ENCODE results near the gene ADAM11. TPM values are rescaled to one million over a fixed set of nuclear protein-coding genes. Genes with fewer than 3 reads are reported as not detected.
"Not testable (repeated sequence)": the region's sequence is repeated elsewhere in the genome, so short reads cannot be mapped to it uniquely, and the experiment has no call there.

Gene ADAM11, protein sequence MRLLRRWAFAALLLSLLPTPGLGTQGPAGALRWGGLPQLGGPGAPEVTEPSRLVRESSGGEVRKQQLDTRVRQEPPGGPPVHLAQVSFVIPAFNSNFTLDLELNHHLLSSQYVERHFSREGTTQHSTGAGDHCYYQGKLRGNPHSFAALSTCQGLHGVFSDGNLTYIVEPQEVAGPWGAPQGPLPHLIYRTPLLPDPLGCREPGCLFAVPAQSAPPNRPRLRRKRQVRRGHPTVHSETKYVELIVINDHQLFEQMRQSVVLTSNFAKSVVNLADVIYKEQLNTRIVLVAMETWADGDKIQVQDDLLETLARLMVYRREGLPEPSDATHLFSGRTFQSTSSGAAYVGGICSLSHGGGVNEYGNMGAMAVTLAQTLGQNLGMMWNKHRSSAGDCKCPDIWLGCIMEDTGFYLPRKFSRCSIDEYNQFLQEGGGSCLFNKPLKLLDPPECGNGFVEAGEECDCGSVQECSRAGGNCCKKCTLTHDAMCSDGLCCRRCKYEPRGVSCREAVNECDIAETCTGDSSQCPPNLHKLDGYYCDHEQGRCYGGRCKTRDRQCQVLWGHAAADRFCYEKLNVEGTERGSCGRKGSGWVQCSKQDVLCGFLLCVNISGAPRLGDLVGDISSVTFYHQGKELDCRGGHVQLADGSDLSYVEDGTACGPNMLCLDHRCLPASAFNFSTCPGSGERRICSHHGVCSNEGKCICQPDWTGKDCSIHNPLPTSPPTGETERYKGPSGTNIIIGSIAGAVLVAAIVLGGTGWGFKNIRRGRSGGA
- total RNA-seq: 10 to 100 TPM in 1 of 8 experiments, 1 to 10 TPM in 5, under 1 TPM in 2; 0.15 to 10.1 (median 4.3) TPM

- 20% methylated on average over 3 of the region's 74 CpGs; no CpG with 5 or more reads in 9 of the 10 experiments for WGBS, 10 experiments
- Histone ChIP-seq H3K4me1 (replicated peaks in 1 of 2) (peaks cover 17 to 19% of the 10 kb centered on the region in 2 donors), H3K27ac (peak within 1 kb of the TSS in 1 of 2 donors; percentile 61), H3K4me3 (peak within 1 kb of the TSS; percentile 43 to 60 (median 54))
- in situ Hi-C loops (cut with MboI; ENCODE audit: low pct_unique_long_range_greater_than_20kb in 2 of 9, low sequenced_read_pairs in 9 of 9, unreplicated experiment in 9 of 9): loop anchor here in 1 of 9 experiments (25.0 kb wide), 1 partner anchor 104 kb away; no protein-coding TSS in a partner anchor
- peak; percentile 69 to 86 (median 77) for ATAC-seq (replicated peaks in 6 of 8)
Measured at GRCh38 chr17:44758414-44759085, at the start of gene ADAM11. TSS of gene ADAM11 (plus strand) at chr17:44758988. CDS start at chr17:44759200, 212 bp downstream.

DNA sequence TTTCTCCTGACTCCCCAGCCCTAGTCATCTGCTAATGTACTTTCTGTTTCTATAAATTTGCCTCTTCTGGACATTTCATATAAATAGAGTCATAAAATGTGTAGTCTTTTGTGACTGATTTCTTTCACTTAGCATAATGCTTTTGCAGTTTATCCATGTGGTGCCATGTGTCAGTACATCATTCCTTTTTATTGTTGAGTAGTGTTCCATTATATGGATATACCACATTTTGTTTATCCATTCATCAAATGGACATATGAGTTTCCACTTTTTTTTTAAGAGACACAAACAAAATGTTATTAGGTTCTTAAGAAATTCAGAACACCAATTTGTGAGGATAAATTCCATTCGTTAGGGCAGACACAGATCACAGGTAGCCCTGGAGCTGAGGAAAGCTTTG, 39.3 kb upstream of the ADAM11 start:
- ATAC-seq (replicated peaks in 6 of 8): no peak
- in situ Hi-C loops (cut with MboI; ENCODE audit: low pct_unique_long_range_greater_than_20kb in 2 of 9, low sequenced_read_pairs in 9 of 9, unreplicated experiment in 9 of 9): no loop called here
- WGBS, 10 experiments: 83 to 100% (median 96%) methylated on average over 1 of the region's 1 CpG; no CpG with 5 or more reads in 2 of the 10 experiments
- Histone ChIP-seq H3K4me3 (no peak overlapping the region), H3K4me1 (replicated peaks in 1 of 2) (no peaks in the 10 kb centered on the region), H3K27ac (no peak overlapping the region)

DNA sequence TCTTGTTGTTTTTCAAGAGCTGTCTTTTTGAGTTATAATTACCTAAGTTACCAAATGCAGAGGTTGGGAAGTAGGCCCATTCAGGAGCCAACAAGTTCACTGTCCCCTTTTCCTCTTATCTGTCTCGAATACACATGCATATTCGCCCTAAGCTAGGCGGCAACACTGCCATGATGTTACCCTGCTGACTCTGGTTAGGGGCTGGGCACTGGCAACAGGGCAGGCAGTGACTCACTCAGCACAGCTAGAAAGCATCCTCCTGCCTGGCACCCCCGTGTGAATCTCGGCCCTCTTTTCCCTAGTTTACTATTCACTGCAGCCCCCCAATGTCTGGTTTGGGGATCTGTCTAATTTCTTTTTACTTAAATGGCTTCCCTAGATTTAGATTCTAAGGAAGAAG, 36.5 kb upstream of the ADAM11 start:
- Histone ChIP-seq H3K4me1 (replicated peaks in 1 of 2) (no peaks in the 10 kb centered on the region), H3K4me3 (no peak overlapping the region), H3K27ac (no peak overlapping the region)
- ATAC-seq (replicated peaks in 6 of 8): peak in 1 of 8 experiments; percentile 74
- WGBS, 10 experiments: 37 to 76% (median 60%) methylated on average over 1 to 5 of the region's 5 CpGs; no CpG with 5 or more reads in 2 of the 10 experiments
- in situ Hi-C loops (cut with MboI; ENCODE audit: low pct_unique_long_range_greater_than_20kb in 2 of 9, low sequenced_read_pairs in 9 of 9, unreplicated experiment in 9 of 9): no loop called here

DNA sequence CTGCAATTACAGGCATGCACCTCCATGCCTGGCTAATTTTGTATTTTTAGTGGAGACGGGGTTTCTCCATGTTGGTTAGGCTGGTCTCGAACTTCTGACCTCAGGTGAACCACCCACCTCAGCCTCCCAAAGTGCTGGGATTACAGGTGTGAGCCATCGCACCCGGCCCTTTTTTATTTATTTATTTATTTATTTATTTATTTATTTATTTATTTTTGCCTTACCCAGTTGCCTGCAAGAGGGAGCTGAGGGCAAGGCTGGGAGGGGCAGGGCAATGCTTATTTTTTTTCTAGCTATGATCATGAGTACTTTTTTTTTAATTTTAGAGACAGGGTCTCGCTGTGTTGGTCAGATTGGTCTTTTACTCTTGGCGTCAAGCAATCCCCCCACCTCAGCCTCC, 32.7 kb upstream of the ADAM11 start:
- ATAC-seq (replicated peaks in 6 of 8); H3K4me1 ChIP-seq (replicated peaks in 1 of 2); in situ Hi-C loops (cut with MboI; ENCODE audit: low pct_unique_long_range_greater_than_20kb in 2 of 9, low sequenced_read_pairs in 9 of 9, unreplicated experiment in 9 of 9); H3K4me3 ChIP-seq; H3K27ac ChIP-seq: not testable (repeated sequence)
- WGBS, 10 experiments: 75 to 100% (median 98%) methylated on average over 1 to 6 of the region's 6 CpGs; no CpG with 5 or more reads in 2 of the 10 experiments

- in situ Hi-C loops (cut with MboI; ENCODE audit: low pct_unique_long_range_greater_than_20kb in 2 of 9, low sequenced_read_pairs in 9 of 9, unreplicated experiment in 9 of 9): no loop called here
- Histone ChIP-seq H3K4me1 (replicated peaks in 1 of 2) (peaks cover 11 to 14% of the 10 kb centered on the region in 2 donors), H3K4me3 (no peak overlapping the region), H3K27ac (no peak overlapping the region)
- peak in 6 of 8 experiments; percentile 34 to 69 (median 46) for ATAC-seq (replicated peaks in 6 of 8)
- 50 to 94% (median 67%) methylated on average over 1 to 5 of the region's 5 CpGs; no CpG with 5 or more reads in 5 of the 10 experiments for WGBS, 10 experiments
Measured at GRCh38 chr17:44733753-44734152, 25.0 kb upstream of the ADAM11 start.

- H3K4me3 ChIP-seq: no peak overlapping the region
- 71 to 100% (median 100%) methylated on average over 1 to 2 of the region's 2 CpGs; no CpG with 5 or more reads in 5 of the 10 experiments for WGBS, 10 experiments
- H3K4me1 ChIP-seq (replicated peaks in 1 of 2): peaks cover 14 to 18% of the 10 kb centered on the region in 2 donors
- in situ Hi-C loops (cut with MboI; ENCODE audit: low pct_unique_long_range_greater_than_20kb in 2 of 9, low sequenced_read_pairs in 9 of 9, unreplicated experiment in 9 of 9): no loop called here
- H3K27ac ChIP-seq: no peak overlapping the region
- ATAC-seq (replicated peaks in 6 of 8): no peak
Measured at GRCh38 chr17:44734272-44734671, 24.5 kb upstream of the ADAM11 start.

- peaks cover 14 to 18% of the 10 kb centered on the region in 2 donors for H3K4me1 ChIP-seq (replicated peaks in 1 of 2)
- 79 to 100% (median 86%) methylated on average over 1 to 7 of the region's 12 CpGs; no CpG with 5 or more reads in 4 of the 10 experiments for WGBS, 10 experiments
- H3K27ac ChIP-seq: no peak overlapping the region
- no peak for ATAC-seq (replicated peaks in 6 of 8)
- no peak overlapping the region for H3K4me3 ChIP-seq
- in situ Hi-C loops (cut with MboI; ENCODE audit: low pct_unique_long_range_greater_than_20kb in 2 of 9, low sequenced_read_pairs in 9 of 9, unreplicated experiment in 9 of 9): no loop called here
Measured at GRCh38 chr17:44736551-44737240, 22.1 kb upstream of the ADAM11 start.

- in situ Hi-C loops (cut with MboI; ENCODE audit: low pct_unique_long_range_greater_than_20kb in 2 of 9, low sequenced_read_pairs in 9 of 9, unreplicated experiment in 9 of 9): no loop called here
- 0 to 70% methylated on average over 1 to 2 of the region's 3 CpGs; no CpG with 5 or more reads in 8 of the 10 experiments for WGBS, 10 experiments
- Histone ChIP-seq H3K4me1 (replicated peaks in 1 of 2) (peaks cover 14 to 18% of the 10 kb centered on the region in 2 donors), H3K4me3 (no peak overlapping the region), H3K27ac (peak overlapping the region; percentile 32 to 58)
- peak in 7 of 8 experiments; percentile 65 to 96 (median 95) for ATAC-seq (replicated peaks in 6 of 8)
Measured at GRCh38 chr17:44738214-44738906, 20.4 kb upstream of the ADAM11 start.

GRCh38 chr17:44741316-44741715, 17.5 kb upstream of the ADAM11 start:
- in situ Hi-C loops (cut with MboI; ENCODE audit: low pct_unique_long_range_greater_than_20kb in 2 of 9, low sequenced_read_pairs in 9 of 9, unreplicated experiment in 9 of 9): no loop called here
- Histone ChIP-seq H3K4me3 (no peak overlapping the region), H3K27ac (no peak overlapping the region), H3K4me1 (replicated peaks in 1 of 2) (peaks cover 14 to 18% of the 10 kb centered on the region in 2 donors)
- no peak for ATAC-seq (replicated peaks in 6 of 8)
- WGBS, 10 experiments: 80 to 100% (median 86%) methylated on average over 1 to 7 of the region's 8 CpGs; no CpG with 5 or more reads in 2 of the 10 experiments

DNA sequence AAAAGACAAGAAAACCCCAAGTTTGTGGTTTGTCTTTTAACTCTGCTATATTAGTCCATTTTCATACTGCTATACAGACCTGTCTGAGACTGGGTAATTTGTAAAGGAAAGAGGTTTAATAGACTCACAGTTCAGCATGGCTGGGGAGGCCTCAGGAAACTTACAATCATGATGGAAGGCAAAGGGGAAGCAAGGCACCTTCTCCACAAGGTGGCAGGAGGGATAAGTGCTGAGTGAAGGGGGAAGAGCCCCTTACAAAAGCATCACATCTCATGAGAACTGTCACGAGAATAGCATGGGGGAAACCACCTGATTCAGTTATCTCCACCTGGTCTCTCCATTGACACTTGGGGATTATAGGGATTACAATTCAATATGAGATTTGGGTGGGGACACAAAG, 13.5 kb upstream of the ADAM11 start:
- Histone ChIP-seq H3K4me1 (replicated peaks in 1 of 2) (peaks cover 20 to 21% of the 10 kb centered on the region in 2 donors), H3K4me3 (no peak overlapping the region), H3K27ac (no peak overlapping the region)
- peak in 2 of 8 experiments; percentile 30 to 44 for ATAC-seq (replicated peaks in 6 of 8)
- in situ Hi-C loops (cut with MboI; ENCODE audit: low pct_unique_long_range_greater_than_20kb in 2 of 9, low sequenced_read_pairs in 9 of 9, unreplicated experiment in 9 of 9): no loop called here
- 80 to 100% methylated on average over 1 of the region's 1 CpG; no CpG with 5 or more reads in 8 of the 10 experiments for WGBS, 10 experiments

- WGBS, 10 experiments: 67 to 100% (median 95%) methylated on average over 1 to 4 of the region's 5 CpGs
- H3K4me3 ChIP-seq; H3K27ac ChIP-seq; in situ Hi-C loops (cut with MboI; ENCODE audit: low pct_unique_long_range_greater_than_20kb in 2 of 9, low sequenced_read_pairs in 9 of 9, unreplicated experiment in 9 of 9); ATAC-seq (replicated peaks in 6 of 8): not testable (repeated sequence)
- peaks cover 24 to 25% of the 10 kb centered on the region in 2 donors for H3K4me1 ChIP-seq (replicated peaks in 1 of 2)
Measured at GRCh38 chr17:44745738-44746137, 13.1 kb upstream of the ADAM11 start.

DNA sequence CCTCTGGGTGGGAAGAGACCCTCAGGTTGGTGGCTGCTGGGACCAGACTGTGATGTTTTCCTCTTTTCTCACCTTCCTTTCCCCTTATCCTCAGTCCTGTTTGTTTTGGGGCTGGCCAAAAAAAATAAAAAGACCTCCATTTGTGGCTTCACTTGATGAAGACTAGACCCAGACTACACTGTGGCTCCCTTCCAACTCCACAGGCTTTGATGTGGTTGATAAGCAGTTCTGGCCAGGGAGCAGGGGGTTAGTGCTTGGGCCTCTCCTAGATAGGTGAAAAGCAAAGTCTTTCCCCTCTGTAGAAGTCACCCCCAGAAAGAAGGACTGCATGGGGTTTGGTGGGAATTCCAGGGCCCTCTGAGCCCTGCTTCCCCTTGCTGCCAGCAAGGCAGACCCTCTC, 11.2 kb upstream of the ADAM11 start:
- H3K27ac ChIP-seq: no peak overlapping the region
- in situ Hi-C loops (cut with MboI; ENCODE audit: low pct_unique_long_range_greater_than_20kb in 2 of 9, low sequenced_read_pairs in 9 of 9, unreplicated experiment in 9 of 9): no loop called here
- no peak overlapping the region for H3K4me3 ChIP-seq
- H3K4me1 ChIP-seq (replicated peaks in 1 of 2): peaks cover 27 to 29% of the 10 kb centered on the region in 2 donors
- no peak for ATAC-seq (replicated peaks in 6 of 8)
